ENCODE data around the gene SCN4A.

SCN4A gene

GRCh38 chr17:63954402-63955063 lies 18.2 kb downstream of the SCN4A start:
- peak; percentile 45 to 50 for DNase-seq

DNA sequence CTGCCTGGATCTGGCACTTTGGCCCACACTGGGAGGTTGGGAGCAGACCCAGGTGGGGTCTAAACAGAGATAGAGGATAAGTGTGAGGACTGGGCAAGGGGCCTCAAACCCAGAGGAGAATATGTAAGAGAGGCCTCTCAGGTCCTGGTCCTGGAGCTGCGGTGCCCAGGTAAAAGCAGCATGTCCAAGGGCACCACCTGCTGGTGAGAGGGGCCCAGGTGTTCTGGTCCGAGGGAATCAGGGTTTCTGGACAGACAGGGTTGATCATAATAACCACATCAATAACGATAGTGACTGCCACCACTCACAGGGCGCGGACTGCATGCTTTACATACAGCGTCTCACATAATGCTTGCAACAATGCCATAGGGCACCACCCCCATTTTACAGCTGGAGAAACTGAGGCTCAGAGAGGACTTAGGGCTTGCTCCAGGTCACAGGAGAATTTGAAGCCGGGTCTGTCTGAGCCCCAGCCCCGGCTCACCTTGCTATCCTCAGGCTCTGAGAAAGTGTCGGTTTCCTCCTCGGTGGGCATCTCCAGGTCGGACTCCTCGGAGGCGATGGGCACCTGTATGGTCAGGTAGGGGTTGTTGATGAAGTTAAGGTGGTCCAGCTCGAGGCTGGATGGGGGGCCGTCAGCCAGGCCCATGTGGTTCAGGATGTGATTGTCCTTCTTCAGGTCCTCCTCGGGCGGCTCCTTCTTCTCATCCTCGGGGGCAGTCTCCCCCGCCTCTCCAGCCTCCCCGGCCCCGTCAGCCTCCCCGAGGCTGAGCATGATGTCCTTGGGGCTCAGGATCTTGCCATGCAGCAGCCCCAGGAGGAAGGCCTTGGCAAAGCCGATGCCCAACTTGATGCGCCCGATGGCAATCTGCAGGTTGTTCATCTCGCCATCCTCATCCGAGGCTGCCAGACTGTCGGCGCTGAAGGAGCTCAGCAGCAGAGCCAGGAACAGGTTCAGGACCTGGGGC lies 21.5 kb downstream of the SCN4A start:
- peak; percentile 54 to 58 for DNase-seq

DNA sequence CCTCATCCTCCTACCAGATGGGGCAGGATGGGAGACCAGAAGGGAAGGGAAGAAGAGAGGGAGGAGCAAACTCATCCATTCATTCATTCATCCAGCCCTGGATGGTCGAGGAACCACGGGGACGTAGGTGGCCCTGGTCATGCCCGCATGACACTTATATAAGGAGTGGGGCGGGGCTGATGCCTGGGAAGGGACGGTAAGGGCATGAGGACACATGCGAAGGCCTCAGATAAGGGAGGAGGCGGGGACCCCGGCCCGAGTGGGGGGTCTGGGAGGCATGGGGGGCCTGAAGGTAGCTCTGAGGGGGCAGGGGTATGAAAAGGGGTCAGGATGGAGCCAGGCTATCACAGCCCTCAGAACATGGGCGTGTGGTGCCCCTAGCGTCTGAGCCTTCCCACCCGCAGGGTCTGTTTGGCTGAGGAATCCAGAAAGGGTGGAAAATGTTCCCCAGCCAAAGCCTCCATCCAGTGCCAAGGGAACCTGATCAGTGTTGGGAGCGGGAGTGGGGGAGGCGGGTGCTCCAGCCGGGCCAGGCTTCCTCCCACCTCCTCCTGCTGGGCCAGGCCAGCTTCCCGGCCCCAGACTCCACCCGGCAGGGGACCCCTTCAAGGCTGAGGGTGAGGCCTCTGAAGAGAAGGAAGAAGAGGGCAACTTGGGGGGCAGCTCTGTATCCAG lies 23.0 kb downstream of the SCN4A start:
- no peak for DNase-seq

GRCh38 chr17:63948521-63948920 lies 24.2 kb downstream of the SCN4A start:
- no peak for DNase-seq

- DNase-seq, result no peak
Observed at GRCh38 chr17:63947711-63948330, 24.9 kb downstream of the SCN4A start.

GRCh38 chr17:63946440-63947363 lies 26.0 kb downstream of the SCN4A start:
- DNase-seq, result peak; percentile 61 to 68

DNA sequence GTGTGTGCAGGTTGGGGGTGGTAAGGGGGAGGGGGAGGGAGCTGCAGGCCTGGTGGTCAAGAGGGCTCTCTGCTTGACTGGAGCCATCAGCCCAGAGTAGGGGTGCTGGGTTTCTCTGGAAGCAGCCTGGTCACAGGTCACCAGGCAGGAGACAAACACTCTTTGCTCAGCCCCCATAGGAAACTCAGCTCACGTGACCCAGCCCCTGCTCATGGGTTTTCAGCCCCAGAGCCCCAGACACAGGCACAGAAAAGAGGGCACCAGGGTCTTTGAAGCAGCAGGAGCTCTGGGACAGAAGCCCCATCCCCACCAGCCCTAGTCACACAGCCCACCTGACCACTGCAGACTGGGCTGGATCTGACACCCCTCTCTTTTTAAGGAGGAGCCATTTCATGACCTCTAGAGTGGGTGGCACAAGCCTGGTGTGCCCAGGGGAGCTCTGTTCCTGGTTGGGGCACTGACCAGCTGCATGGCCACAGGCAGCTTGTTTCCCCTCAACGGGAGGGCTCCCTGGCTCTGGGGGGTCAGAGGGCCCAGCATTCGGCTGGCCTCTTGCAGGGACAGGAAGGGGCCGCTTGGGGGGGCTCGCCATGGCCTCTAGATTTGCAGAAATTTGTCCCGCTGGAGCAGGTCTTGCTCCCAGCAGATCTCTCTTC lies 26.8 kb downstream of the SCN4A start:
- no peak for DNase-seq

DNA sequence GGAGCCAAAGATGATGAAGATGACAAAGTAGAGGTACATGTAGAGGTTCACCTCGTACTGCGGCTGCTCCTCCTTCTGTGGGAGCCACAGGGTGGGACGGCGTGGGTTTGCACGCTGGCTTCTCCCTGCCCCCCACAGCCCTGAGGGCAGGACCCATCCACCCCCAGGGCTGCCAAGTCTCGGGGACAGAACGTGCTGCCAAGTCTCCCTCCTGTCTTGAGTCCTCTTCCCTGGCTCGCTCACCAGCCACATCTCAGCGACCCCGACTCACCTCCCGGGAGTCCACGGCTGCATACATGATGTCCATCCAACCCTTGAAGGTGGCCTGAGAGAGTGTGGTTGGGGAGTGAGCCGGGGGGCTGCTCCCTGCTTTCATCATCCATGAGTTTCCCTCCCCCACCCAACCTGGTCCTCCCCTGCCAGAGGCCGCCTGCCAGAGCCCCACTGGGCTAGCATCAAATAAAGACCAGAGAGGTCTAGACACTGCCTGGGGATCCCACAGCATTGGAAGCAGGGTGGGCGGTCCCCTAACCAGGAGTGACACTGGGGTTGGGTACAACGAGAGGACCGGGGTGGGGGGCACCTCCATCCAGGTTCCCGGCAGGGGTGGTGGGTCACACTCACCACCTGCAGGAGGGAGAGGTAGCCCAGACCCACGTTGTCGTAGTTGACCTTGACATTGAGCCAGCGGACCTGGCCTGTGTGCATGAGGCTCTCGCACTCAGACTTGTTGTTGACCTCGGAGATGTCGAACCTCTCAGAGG lies 27.8 kb downstream of the SCN4A start:
- DNase-seq, result no peak

- no peak for DNase-seq
Observed at GRCh38 chr17:63943745-63944144, 29.0 kb downstream of the SCN4A start.

DNA sequence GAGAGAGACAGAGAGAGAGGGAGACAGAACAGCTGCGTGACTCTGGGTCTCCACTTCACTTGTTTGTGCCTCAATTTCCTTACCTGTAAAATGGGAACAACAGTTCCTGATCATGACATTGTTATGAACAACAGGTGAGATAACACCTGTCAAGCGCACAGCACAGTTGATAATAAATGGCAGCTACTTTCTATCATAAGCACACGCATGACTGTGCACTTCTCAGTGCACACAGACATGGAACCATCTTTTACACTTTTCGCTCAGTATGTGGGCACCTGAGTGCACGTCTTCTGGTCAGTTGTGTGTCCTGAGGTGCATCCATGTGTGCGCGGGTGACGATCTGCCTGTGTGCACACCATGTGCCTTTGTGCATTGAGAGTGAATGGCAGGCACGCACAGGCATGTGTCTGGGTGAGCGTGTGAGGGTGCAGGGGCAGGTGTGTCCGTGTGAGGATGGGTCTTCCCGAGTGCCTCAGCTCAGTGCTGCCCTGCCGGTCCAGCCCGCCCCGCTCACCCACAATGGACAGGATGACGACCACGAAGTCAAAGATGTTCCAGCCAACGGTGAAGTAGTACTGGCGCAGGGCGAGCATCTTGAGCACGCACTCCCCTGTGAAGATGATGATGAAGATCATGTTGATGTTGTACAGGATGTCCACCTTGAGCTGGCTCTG lies 30.3 kb downstream of the SCN4A start:
- DNase-seq, result no peak

DNA sequence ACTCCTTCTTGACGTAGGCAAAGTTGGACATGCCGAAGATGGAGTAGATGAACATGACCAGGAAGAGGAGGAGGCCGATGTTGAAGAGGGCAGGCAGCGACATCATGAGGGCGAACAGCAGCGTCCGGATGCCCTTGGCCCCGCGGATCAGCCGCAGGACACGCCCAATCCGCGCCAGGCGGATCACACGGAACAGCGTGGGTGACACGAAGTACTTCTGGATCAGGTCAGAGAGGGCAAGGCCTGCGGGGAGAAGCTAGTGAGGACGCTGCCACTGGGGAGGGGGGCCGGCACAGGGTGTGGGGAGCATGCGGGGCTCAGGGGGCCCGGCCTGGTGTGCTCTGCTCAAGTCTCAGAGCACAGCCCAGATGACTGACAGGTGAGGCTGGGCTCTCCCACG lies 31.0 kb downstream of the SCN4A start:
- no peak for DNase-seq

- no peak for DNase-seq
Observed at GRCh38 chr17:63941162-63941561, 31.6 kb downstream of the SCN4A start.

GRCh38 chr17:63940584-63940983 lies 32.1 kb downstream of the SCN4A start:
- DNase-seq, result no peak

GRCh38 chr17:63939884-63940283 lies 32.8 kb downstream of the SCN4A start:
- no peak for DNase-seq

GRCh38 chr17:63939401-63939800 lies 33.3 kb downstream of the SCN4A start:
- DNase-seq, result no peak

- no peak for DNase-seq
Observed at GRCh38 chr17:63937920-63938319, 34.8 kb downstream of the SCN4A start.

- no peak for DNase-seq
Observed at GRCh38 chr17:63937319-63937718, 35.4 kb downstream of the SCN4A start.

DNA sequence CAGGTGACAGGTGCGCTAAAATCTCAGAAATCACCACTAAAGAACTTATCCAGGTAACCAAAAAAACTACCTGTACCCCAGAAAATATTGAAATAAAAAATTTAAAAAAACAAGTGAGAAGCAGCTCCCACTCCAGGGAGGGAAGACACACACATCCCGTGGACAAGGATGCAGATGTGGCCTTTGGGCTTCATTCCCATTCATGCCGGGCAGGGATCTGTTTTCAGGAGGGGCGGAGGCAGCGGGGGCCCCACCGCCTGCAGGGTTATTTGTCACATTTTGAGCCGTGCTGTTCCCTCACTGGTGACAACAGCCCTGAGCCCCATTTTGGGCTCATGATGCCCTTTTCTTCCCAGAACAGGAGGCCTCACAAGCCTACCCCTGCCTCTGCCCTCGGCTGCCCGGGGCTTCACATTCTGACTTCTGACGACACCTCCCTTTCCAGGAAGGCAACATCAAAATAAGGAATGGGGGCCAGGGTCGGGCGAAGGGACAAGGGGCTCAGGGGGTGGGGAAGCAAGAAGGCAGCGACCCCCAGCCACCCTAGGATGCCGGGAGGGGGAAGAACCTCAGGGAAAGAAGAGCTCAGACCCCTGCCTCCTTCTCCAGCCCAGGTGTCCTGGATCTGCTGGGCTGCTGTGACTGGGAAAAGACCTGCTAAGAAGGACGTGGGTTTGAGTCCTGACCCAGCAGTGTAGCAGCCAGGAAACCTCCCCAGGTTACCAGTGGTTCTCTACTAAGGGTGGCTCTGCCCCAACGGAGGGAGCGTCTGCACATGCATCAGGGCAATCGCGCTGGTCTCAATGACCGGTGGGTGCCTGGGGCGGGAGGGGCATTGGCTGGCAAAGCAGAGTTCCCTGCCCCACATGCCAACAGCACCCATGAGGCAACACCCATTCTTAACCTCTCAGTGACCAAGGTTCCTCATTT lies 38.3 kb downstream of the SCN4A start:
- DNase-seq, result no peak

GRCh38 chr17:63933598-63933997 lies 39.1 kb downstream of the SCN4A start:
- DNase-seq, result no peak
